Ammon's horn (tissue), 1 donor: ENCODE measurements around the gene DNAJC17.

Experiments used
- DNase-seq: peaks from one replicate; pipeline ENCODE4 v3.0.0-alpha.2; 2016; ENCODE audit warnings: low spot score

The DNAJC17 gene

DNA sequence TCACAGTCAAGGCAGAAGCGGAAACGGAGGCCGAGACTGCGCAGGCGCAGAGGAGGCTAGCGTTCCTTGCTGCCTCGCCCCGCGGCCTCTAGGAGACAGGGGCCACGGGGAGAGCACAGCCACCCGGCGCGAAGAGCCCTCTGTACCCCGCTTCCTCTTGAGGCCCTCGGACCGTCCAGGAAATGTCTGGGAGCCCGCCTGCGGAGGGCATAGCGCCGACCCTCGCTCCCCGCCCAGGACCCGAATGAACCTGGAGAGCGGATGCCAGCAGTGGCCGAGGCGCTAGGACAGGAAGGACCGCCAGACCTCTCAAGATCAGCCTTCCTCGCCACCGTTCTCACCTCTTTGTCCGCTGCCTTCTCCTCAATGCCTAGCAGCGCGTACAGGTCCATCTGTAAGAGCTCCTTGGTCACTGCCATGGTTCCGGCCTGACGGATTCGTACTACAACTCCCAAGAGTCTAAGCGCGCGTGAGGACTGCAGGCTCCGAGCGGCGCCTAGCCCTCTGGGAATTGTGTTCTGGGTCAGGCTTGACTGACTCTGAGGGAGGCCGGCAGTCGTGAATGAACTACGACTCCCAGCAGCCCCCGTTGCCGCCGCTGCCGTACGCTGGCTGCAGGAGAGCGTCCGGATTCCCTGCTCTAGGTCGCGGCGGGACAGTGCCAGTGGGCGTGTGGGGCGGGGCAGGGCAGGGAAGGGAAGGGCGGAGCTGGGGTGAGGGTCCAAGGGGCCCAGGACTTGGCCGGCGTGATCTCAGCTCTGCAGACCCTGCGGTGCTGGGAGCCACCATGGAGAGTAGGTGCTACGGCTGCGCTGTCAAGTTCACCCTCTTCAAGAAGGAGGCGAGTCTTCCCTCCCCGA, at the start of gene DNAJC17, which contains the start of gene ZFYVE19:
Gene DNAJC17, minus strand, starts transcription at position 446 of the 860 bp plus-strand sequence. Its CDS starts 27 bp downstream, at position 419.
Gene ZFYVE19, plus strand, starts transcription at position 62 of the 860 bp plus-strand sequence. Its CDS starts 501 bp downstream, at position 563.
- peak; percentile 100 for DNase-seq

DNA sequence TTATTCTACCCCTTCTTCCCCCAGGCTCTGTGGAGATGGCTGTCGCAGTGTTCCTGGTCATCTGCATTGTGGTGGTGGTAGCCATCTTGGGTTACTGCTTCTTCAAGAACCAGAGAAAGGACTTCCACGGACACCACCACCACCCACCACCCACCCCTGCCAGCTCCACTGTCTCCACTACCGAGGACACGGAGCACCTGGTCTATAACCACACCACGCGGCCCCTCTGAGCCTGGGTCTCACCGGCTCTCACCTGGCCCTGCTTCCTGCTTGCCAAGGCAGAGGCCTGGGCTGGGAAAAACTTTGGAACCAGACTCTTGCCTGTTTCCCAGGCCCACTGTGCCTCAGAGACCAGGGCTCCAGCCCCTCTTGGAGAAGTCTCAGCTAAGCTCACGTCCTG, 49.5 kb upstream of the DNAJC17 start:
- no peak for DNase-seq

DNA sequence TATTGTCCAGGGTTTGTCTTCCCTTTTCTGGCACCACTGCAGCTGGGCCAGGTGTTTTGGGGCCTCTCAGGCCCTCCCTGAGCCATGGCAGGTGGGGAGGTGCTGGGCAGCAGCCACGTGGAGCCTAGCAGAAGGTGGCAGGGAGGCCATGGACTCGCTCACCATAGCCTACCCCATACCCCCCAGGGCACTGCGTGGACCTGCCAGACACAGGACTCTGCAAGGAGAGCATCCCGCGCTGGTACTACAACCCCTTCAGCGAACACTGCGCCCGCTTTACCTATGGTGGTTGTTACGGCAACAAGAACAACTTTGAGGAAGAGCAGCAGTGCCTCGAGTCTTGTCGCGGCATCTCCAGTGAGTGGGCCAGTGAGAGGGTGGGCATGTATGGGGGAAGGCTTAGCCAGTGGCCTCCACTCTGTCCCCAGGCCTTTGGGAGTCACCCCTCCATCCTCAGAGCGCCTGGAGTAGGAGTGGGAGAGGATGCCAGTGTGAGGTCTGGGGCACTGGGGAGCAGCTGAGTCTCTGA, 48.5 kb upstream of the DNAJC17 start:
- DNase-seq = no peak

- DNase-seq = no peak
Measured at GRCh38 chr15:40854161-40854560, 46.9 kb upstream of the DNAJC17 start.

- no peak for DNase-seq
Measured at GRCh38 chr15:40853241-40853890, 46.1 kb upstream of the DNAJC17 start.

- no peak for DNase-seq
Measured at GRCh38 chr15:40852529-40852928, 45.3 kb upstream of the DNAJC17 start.

DNA sequence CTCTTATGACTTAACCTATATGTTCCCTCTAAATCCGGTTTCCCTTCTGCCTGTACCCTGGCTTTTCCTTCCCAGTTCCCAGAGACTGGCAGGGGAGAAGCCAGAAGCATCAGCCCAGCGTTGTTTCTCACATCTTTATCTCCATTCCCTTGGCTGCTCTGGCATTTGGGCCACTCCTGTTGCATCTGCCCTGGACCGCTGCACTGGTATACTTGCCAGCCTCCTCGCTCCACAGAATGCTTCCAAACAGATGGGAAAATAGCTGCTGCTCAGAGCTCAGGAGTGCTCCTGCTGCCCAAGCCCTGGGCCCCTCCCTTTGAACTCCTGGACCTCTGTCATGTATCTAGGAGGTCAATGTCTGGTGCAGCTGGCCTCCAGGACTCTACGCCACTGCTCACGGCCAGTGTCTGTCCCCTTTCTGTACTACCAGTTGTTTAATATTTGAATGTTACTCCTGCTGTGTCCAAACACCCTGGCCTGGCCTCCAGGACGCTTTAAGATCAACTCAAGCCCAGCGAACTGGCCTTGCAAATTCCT, 43.4 kb upstream of the DNAJC17 start:
- no peak for DNase-seq

GRCh38 chr15:40847223-40847961, 40.1 kb upstream of the DNAJC17 start:
- peak; percentile 77 for DNase-seq

GRCh38 chr15:40846841-40847222, 39.6 kb upstream of the DNAJC17 start:
- no peak for DNase-seq

DNA sequence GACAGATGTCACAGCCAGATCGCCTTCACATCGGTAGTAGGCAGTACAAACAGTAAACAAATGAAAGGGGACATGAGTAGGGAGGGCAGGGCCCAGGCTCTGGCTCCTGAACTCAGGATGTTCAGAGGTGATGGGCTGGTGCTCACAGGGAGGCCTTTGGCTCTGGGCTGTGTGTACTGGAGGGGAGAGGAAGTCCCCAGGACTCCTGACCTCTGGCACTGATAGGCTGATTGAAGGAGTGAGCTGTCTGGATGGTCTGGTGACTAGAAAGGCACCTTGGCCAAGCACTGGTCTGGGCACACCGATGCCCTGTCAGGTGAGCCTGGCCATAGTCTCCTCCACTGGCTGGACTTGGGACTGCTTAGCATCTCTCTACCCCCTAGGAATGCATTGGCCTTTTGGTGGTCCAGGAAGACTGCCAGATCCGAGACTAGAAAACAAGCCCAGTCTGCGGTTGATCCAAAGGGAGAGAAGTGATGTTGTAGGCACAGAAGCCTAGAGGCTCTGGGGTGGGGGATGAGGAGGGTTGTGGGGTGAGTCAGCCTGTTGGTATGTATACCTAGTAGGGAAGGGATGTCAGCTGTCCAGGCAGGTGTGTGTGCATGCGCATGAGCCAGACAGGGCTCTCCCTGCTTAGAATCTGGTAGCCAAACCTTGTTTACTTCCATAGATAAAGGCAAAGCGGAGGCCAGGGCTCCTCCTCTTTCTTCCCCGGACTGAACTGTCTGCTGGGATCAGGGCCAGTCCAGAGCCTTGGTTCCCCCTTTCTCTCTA, 38.4 kb upstream of the DNAJC17 start:
- DNase-seq = no peak

GRCh38 chr15:40845036-40845435, 37.8 kb upstream of the DNAJC17 start:
- no peak for DNase-seq

GRCh38 chr15:40844696-40845030, 37.4 kb upstream of the DNAJC17 start:
- DNase-seq = no peak

DNA sequence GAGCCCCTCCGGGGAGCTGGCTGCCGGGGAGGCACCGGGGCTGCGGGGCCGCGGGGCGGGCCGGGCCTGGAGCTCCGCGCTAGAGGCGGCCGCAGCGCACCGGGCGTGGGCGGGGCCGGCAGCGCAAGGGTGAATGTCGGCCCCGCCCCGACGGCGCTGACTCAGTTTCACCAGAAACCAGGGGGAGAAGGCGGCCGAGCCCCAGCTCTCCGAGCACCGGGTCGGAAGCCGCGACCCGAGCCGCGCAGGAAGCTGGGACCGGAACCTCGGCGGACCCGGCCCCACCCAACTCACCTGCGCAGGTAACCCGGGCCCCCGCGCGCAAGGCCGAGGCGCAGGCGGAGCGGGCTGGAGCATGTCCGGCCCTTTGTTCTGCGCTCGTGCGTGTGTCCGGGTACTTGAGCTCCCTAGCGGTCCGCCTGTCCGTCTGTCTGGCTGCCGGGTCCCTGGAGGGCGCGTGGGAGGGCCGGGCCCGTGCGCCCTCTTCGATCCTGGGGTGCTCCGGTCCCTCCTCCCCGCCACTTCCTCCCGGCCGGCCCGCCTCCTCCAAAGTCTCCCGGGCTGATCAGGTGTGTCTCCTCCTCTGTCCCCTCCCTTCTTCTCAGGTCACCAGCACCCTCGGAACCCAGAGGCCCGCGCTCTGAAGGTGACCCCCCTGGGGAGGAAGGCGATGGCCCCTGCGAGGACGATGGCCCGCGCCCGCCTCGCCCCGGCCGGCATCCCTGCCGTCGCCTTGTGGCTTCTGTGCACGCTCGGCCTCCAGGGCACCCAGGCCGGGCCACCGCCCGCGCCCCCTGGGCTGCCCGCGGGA, 36.8 kb upstream of the DNAJC17 start, which contains the start of gene SPINT1:
Gene SPINT1, plus strand, starts transcription at position 164 of the 811 bp plus-strand sequence. Its CDS starts 507 bp downstream, at position 671.
- DNase-seq = no peak

- DNase-seq = no peak
Measured at GRCh38 chr15:40843261-40843884, 36.1 kb upstream of the DNAJC17 start.

GRCh38 chr15:40841741-40842140, 34.5 kb upstream of the DNAJC17 start:
- no peak for DNase-seq

DNA sequence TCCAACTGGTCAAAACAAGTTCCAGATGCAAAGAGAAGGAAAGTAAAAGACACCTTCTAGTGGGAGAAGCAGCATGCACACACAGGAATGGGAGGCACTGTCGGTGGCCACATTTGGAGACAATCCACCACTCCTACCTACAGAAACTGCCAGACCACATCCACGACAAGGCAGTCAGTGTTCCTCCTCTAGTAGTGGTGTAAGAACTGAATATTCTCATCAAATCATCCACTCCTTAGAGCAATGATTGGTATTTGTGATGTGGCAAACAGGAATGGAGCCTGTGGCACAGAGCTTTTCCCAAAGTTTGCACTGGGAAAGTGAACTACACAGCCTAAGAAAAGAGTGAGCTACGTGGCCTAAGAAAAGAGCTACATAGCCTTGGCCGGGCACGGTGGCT, 31.5 kb upstream of the DNAJC17 start:
- DNase-seq = no peak

DNA sequence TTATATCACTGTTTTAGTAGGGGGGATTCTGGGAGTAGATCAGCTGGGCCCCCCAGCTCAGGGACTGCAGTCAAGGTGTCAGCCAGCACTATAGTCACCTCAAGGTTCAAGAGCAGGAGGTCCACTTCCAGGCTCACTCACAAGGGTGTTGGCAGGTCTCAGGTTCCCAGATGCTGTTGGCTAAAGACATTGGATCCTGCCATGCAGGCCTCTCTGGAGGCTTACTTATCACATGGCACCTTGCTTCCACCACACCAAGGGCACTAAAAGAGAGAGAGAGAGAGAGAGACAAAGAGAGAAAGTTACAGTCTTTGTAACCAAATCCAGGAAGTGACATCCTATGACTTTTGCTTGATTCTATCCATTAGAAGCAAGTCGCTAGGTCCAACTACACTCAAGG, 28.7 kb upstream of the DNAJC17 start:
- no peak for DNase-seq

- DNase-seq = no peak
Measured at GRCh38 chr15:40832903-40833302, 25.6 kb upstream of the DNAJC17 start.

GRCh38 chr15:40831861-40832260, 24.6 kb upstream of the DNAJC17 start:
- no peak for DNase-seq

DNA sequence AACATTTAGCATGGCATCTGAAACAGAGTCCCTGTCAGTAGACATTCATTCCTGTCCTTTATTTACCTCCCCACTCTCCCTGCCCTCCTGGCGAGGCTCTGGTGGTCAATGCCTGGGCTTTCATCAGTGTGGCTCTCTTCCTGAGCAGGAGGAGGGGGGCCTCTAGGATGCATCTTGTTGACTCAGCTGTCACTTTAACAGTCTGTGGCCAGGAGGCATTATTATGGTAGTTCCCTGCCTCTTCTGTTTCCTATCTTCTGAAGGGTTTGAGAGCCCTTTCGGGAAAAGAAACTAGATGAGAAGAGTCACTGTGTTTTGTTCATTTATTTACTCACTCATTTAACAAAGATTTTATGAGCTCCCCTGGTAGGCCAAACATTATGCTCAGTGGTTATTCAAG, 23.6 kb upstream of the DNAJC17 start:
- DNase-seq = no peak
